ENCODE data around the gene MIPOL1. TPM values are rescaled to one million over a fixed set of nuclear protein-coding genes. Genes with fewer than 3 reads are reported as not detected.
A peak's percentile ranks its signal among the peaks of the same experiment; 100 is the strongest.

MIPOL1 gene
- total and polyA plus RNA-seq, 2 of the 13 experiments (the other 11 are each of a cell fraction or from before 2014, with no cell fraction given): 8.6 to 34.2 TPM

GRCh38 chr14:37595809-37596621, 398.3 kb downstream of the MIPOL1 start (continued):
- no peak for TF ChIP-seq SKIL (CRISPR knock-in tag; IDR thresholded peaks at IDR 0.05; ENCODE audit: borderline replicate concordance)
- TF ChIP-seq ZFP90 (CRISPR knock-in tag; IDR thresholded peaks at IDR 0.05; ENCODE audit: borderline replicate concordance): peak; percentile 94
- TF ChIP-seq ATF1 (CRISPR knock-in tag; IDR thresholded peaks at IDR 0.05): no peak
- TF ChIP-seq POLR2AphosphoS2 (IDR thresholded peaks at IDR 0.05; ENCODE audit: low read depth, low read length): 0 out of 2 replicates have a peak, but pooled peaks have one; percentile 63
- TF ChIP-seq NFIB (CRISPR knock-in tag; IDR thresholded peaks at IDR 0.05; ENCODE audit: borderline replicate concordance): no peak
- no peak for TF ChIP-seq CENPX (CRISPR knock-in tag; IDR thresholded peaks at IDR 0.05)
- TF ChIP-seq ZNF724P (CRISPR knock-in tag; IDR thresholded peaks at IDR 0.05; ENCODE audit: borderline replicate concordance): peak; percentile 86; the same call in 1 of the 2 replicates
- TF ChIP-seq ZNF160 (CRISPR knock-in tag; IDR thresholded peaks at IDR 0.05): peak; percentile 85
- peak; percentile 24; the same call in 1 of the 2 replicates for TF ChIP-seq ZNF121 (CRISPR knock-in tag; IDR thresholded peaks at IDR 0.05)
- TF ChIP-seq TRIM22 (IDR thresholded peaks at IDR 0.05): no peak
- peak; percentile 59 for TF ChIP-seq ATF2 (CRISPR knock-in tag; IDR thresholded peaks at IDR 0.05)
- TF ChIP-seq PTBP1 (IDR thresholded peaks at IDR 0.05; ENCODE audit: low read depth, low read length, poor library complexity, severe bottlenecking): no peak
- TF ChIP-seq BCL6 (CRISPR knock-in tag; IDR thresholded peaks at IDR 0.05): peak; percentile 83
- TF ChIP-seq TMF1 (CRISPR knock-in tag; IDR thresholded peaks at IDR 0.05; ENCODE audit: low read depth): no peak; the same call in 1 of the 2 replicates
- peak; percentile 43; the same call in 1 of the 2 replicates for TF ChIP-seq KDM6A (CRISPR knock-in tag; IDR thresholded peaks at IDR 0.05; ENCODE audit: low read depth)
- peak; percentile 93 for TF ChIP-seq ZNF362 (CRISPR knock-in tag; IDR thresholded peaks at IDR 0.05; ENCODE audit: borderline replicate concordance)
- no peak for TF ChIP-seq GABPA (IDR thresholded peaks at IDR 0.05; ENCODE audit: low read depth, low read length)
- TF ChIP-seq GABPA (CRISPR knock-in tag; IDR thresholded peaks at IDR 0.05; ENCODE audit: low read depth): 0 out of 2 replicates have a peak, but pooled peaks have one; percentile 22
- peak; percentile 91 for TF ChIP-seq SRY (CRISPR knock-in tag; IDR thresholded peaks at IDR 0.05)
- no peak for TF ChIP-seq ZUFSP (CRISPR knock-in tag; IDR thresholded peaks at IDR 0.05; ENCODE audit: borderline replicate concordance)
- peak in 1 of 2 experiments; percentile 6; a peak in 1 of 4 replicates for TF ChIP-seq EP300 (IDR thresholded peaks at IDR 0.05; ENCODE audit: low read depth in 2 of 2, low read length in 2 of 2)
- TF ChIP-seq EP300 (CRISPR knock-in tag; IDR thresholded peaks at IDR 0.05; ENCODE audit: borderline replicate concordance): no peak; the same call in 1 of the 2 replicates
